Right lobe of liver (tissue), 4 donors: ENCODE measurements around the gene TTC28.

Experiments used
- CTCF ChIP-seq, 4 donors: fragments of 200-600 bp in 3 of 4; fragments of 450-650 bp in 1 of 4; IDR thresholded peaks; one replicate each; pipeline versions ENCODE4 v1.5.1 to v1.8.0; 2016 to 2022; ENCODE audit warnings: antibody characterized with exemption in 4 of 4, mild to moderate bottlenecking in 2 of 4
- POLR2A ChIP-seq: fragments of 450-650 bp; IDR thresholded peaks from one replicate; pipeline ENCODE4 v1.6.1; 2017; ENCODE audit warnings: antibody characterized with exemption, mild to moderate bottlenecking
- donor health status: DM: no; HTN: no; CAD: no.
- donor health status: DM: no; HTN: no; CAD: no.
- donor health status: DM: no; HTN: yes; CAD: no.

GRCh38 chr22:28001171-28001835 lies 678.3 kb downstream of the TTC28 start:
- no peak for TF ChIP-seq POLR2A
- TF ChIP-seq CTCF (IDR thresholded peaks at IDR 0.05) = no peak
